ENCODE results near the gene CFAP410.

Gene CFAP410

DNA sequence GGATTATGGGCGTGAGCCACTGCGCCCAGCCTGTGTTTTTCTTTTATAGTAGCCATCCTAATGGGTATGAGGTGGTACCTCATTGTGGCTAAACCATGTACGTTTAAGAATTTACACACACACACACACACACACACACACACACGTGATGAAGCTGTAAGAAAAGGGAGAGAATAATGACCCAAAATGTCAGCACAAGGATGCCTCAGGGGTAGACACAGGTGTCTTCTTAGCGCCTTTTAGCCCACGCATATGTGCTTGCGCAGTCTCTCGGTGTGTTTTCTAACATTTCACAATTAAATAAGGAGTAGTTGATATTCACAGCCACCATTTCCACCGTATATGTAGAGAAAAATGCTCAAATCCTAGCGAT is 40.1 kb downstream of the CFAP410 start:
- TF ChIP-seq, protein P1, sequence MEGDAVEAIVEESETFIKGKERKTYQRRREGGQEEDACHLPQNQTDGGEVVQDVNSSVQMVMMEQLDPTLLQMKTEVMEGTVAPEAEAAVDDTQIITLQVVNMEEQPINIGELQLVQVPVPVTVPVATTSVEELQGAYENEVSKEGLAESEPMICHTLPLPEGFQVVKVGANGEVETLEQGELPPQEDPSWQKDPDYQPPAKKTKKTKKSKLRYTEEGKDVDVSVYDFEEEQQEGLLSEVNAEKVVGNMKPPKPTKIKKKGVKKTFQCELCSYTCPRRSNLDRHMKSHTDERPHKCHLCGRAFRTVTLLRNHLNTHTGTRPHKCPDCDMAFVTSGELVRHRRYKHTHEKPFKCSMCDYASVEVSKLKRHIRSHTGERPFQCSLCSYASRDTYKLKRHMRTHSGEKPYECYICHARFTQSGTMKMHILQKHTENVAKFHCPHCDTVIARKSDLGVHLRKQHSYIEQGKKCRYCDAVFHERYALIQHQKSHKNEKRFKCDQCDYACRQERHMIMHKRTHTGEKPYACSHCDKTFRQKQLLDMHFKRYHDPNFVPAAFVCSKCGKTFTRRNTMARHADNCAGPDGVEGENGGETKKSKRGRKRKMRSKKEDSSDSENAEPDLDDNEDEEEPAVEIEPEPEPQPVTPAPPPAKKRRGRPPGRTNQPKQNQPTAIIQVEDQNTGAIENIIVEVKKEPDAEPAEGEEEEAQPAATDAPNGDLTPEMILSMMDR (conservative IDR thresholded peaks at IDR 0.05; ENCODE audit: control insufficient read depth, insufficient read depth, low read depth, low read length): no peak
- peak; percentile 9 for DNase-seq (ENCODE audit: low read depth)
- peak overlapping the region; percentile 62 for H3K4me3 ChIP-seq (ENCODE audit: control insufficient read depth, low read depth, low read length)

DNA sequence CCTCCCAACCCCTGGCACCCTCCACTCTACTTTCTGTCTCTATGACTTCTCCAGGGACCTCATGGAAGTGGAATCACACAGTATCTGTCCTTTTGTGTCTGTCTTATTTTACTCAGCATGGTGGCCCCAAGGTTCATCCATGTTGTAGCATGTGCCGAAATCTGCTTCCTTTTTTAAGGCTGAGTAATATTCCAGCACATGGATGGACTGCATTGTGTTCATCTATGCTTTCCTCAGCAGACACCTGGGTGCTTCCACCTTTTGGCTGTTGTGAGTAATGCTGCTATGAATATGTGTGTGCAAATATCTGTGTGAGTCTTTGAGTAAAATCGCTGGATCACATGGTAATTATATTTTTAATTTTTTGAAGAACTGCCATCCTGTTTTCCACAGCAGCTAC is 40.9 kb downstream of the CFAP410 start:
- no peak overlapping the region for H3K4me3 ChIP-seq (ENCODE audit: control insufficient read depth, low read depth, low read length)
- DNase-seq (ENCODE audit: low read depth): no peak
- TF ChIP-seq, protein P1 (conservative IDR thresholded peaks at IDR 0.05; ENCODE audit: control insufficient read depth, insufficient read depth, low read depth, low read length): peak; percentile 14

DNA sequence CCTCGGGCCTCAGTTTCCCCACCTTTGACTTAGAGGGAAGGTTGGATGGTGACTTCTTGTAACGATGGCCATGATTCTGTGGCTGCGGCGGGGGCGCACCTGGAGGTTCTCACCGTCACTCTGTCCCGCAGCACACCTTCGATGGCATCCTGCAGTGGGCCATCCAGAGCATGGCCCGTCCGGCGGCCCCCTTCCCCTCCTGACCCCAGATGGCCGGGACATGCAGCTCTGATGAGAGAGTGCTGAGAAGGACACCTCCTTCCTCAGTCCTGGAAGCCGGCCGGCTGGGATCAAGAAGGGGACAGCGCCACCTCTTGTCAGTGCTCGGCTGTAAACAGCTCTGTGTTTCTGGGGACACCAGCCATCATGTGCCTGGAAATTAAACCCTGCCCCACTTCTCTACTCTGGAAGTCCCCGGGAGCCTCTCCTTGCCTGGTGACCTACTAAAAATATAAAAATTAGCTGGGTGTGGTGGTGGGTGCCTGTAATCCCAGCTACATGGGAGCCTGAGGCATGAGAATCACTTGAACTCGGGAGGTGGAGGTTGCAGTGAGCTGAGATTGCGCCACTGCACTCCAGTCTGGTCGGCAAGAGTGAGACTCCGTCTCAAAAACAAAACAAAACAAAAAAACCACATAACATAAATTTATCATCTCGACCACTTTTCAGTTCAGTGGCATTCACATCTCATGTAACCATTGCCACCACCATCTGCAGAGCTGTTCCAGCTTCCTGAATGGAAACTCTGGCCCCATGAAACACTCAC is 41.5 kb downstream of the CFAP410 start:
- DNase-seq (ENCODE audit: low read depth): peak; percentile 80
- TF ChIP-seq, protein P1 (conservative IDR thresholded peaks at IDR 0.05; ENCODE audit: control insufficient read depth, insufficient read depth, low read depth, low read length): peak; percentile 75
- H3K4me3 ChIP-seq (ENCODE audit: control insufficient read depth, low read depth, low read length): no peak overlapping the region

DNA sequence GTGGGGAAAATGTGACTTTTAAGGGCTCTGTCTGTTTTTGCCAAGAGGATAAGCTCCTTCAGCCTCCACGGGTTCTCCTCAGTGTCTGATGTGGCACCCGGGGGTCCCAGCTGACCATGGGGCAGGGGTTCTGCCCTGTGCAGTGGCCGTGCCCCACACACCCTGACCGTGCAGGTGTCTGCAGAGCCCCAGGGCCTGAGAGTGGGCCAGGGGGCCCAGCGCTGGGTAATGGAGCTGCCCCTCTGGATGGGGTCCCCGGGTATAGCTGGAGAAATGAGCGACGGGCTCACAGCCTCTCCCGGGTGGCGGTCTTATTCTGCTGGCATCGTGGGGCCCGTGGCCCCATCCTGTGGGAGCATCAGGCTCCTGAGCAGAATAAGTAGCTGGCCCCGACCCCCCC is 42.3 kb downstream of the CFAP410 start:
- no peak for DNase-seq (ENCODE audit: low read depth)
- H3K4me3 ChIP-seq (ENCODE audit: control insufficient read depth, low read depth, low read length): no peak overlapping the region
- TF ChIP-seq, protein P1 (conservative IDR thresholded peaks at IDR 0.05; ENCODE audit: control insufficient read depth, insufficient read depth, low read depth, low read length): no peak

DNA sequence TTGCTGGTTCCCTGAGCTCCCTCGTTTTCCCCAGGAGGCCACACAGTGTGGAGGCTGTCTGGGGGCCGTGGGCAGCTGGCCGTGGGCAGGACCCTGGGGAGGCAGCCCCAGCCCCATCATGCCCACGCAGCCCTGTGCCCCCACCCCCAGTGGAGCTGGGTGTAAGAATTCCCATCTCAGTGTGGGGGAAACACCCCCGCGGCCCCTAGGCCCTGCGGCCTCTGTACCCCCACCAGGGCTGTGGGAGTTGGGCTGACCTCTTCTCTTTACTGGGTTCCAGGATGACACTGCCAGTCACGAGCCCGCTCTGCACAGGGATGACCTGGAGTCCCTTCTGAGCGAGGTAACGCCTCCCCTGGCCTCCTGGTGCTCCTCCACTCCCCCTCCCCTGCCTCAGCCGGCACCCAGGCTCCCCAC is 43.1 kb downstream of the CFAP410 start:
- DNase-seq (ENCODE audit: low read depth): no peak
- no peak overlapping the region for H3K4me3 ChIP-seq (ENCODE audit: control insufficient read depth, low read depth, low read length)
- TF ChIP-seq, protein P1 (conservative IDR thresholded peaks at IDR 0.05; ENCODE audit: control insufficient read depth, insufficient read depth, low read depth, low read length): no peak

DNA sequence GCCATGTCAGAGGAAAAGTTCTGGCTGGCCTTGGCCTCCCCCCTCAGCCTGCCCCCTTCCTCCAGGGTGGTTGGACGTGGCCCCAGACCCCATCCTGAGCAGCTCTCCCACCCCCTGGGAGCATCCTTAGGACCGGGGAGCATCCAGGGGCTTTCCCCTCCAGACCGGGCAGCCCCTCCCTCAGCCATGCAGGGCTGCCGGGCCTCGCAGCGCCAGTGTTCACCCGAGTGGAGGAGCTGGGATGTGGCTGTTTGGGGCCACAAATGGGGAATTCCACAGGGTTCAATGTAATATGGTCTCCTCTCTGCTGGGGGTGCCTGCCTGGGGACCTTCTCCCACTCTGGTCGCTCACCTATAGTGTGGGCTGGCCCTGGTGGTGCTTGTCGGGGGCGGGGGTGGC is 43.5 kb downstream of the CFAP410 start:
- no peak overlapping the region for H3K4me3 ChIP-seq (ENCODE audit: control insufficient read depth, low read depth, low read length)
- DNase-seq (ENCODE audit: low read depth): no peak
- TF ChIP-seq, protein P1 (conservative IDR thresholded peaks at IDR 0.05; ENCODE audit: control insufficient read depth, insufficient read depth, low read depth, low read length): no peak
